Prostate gland (tissue), 2 donors: Measurements from ENCODE around the gene FCER2.
A peak's percentile ranks its signal among the peaks of the same experiment; 100 is the strongest.

ENCODE experiments used
- CTCF ChIP-seq, 4 experiments: fragments of 200-600 bp in 2 of 4; fragments of 450-650 bp in 2 of 4; sonication (generic) in 2 of 4; IDR thresholded peaks; 1 replicate in 3 of 4; 2 replicates in 1 of 4; pipeline ENCODE4 v1.5.1; 2016 to 2019; ENCODE audit warnings: antibody characterized with exemption in 4 of 4, mild to moderate bottlenecking in 2 of 4, moderate library complexity in 2 of 4
- POLR2A ChIP-seq: fragments of 450-650 bp; IDR thresholded peaks from one replicate; pipeline ENCODE4 v1.6.1; 2016; ENCODE audit warnings: antibody characterized with exemption, mild to moderate bottlenecking
- POLR2AphosphoS5 ChIP-seq: sonication (generic); formaldehyde crosslinking; IDR thresholded peaks from one replicate; pipeline ENCODE4 v1.6.1; 2017; ENCODE audit warnings: antibody characterized with exemption

- TF ChIP-seq CTCF (IDR thresholded peaks at IDR 0.05) (peak in 3 of 4 experiments; percentile 42 to 69 (median 61)), POLR2A (no peak), POLR2AphosphoS5 (peak; percentile 67)
Observed at GRCh38 chr19:7681340-7682174, 20.4 kb downstream of the FCER2 start.
